Coronary artery (tissue), 2 donors: ENCODE data around the gene SRP14.
A peak's percentile ranks its signal among the peaks of the same experiment; 100 is the strongest.

Source experiments
- DNase-seq: peaks from one replicate; pipeline ENCODE4 v3.0.0-alpha.2; 2017; ENCODE audit warnings: low spot score
- H3K27ac ChIP-seq, 2 donors: fragments of 200-600 bp; sonication (generic); one replicate each; pipeline ENCODE4 v1.5.1; 2016 to 2019
- H3K4me3 ChIP-seq: fragments of 200-600 bp; sonication (generic); 2 replicates; pipeline ENCODE4 v1.5.1; 2016; ENCODE audit warnings: mild to moderate bottlenecking, moderate library complexity
- CTCF ChIP-seq: fragments of 200-600 bp; sonication (generic); IDR thresholded peaks from one replicate; pipeline ENCODE4 v1.5.1; 2019; ENCODE audit warnings: antibody characterized with exemption

Gene SRP14

GRCh38 chr15:40072216-40072990 lies 33.4 kb upstream of the SRP14 start:
- Histone ChIP-seq H3K27ac (no peak overlapping the region), H3K4me3 (no peak overlapping the region)
- TF ChIP-seq CTCF = no peak
- DNase-seq = no peak

GRCh38 chr15:40070608-40071218 lies 31.7 kb upstream of the SRP14 start:
- Histone ChIP-seq H3K4me3 (no peak overlapping the region), H3K27ac (no peak overlapping the region)
- DNase-seq = no peak
- TF ChIP-seq CTCF = no peak

- no peak for DNase-seq
- TF ChIP-seq CTCF = no peak
- Histone ChIP-seq H3K27ac (peak overlapping the region in 1 of 2 donors; percentile 78), H3K4me3 (no peak overlapping the region)
These were observed 31.2 kb upstream of the SRP14 start for GRCh38 chr15:40070166-40070557.

- peak; percentile 95 for DNase-seq
- no peak for TF ChIP-seq CTCF
- peak overlapping the region; percentile 23 for H3K4me3 ChIP-seq
These were observed 30.5 kb upstream of the SRP14 start for GRCh38 chr15:40069178-40070165.

GRCh38 chr15:40067921-40068624 lies 29.1 kb upstream of the SRP14 start:
- TF ChIP-seq CTCF = no peak
- H3K27ac ChIP-seq = no peak overlapping the region
- no peak overlapping the region for H3K4me3 ChIP-seq
- DNase-seq = no peak

More at GRCh38 chr15:40069178-40070165, 30.5 kb upstream of the SRP14 start:
- peak overlapping the region; percentile 12 to 78 for H3K27ac ChIP-seq

- no peak for DNase-seq
- no peak overlapping the region for H3K4me3 ChIP-seq
- TF ChIP-seq CTCF = no peak
- no peak overlapping the region for H3K27ac ChIP-seq
These were observed 27.6 kb upstream of the SRP14 start for GRCh38 chr15:40066589-40066988.
